D721Med (cell line): ENCODE results near the gene APOBEC4.
"Not testable (repeated sequence)": the region's sequence is repeated elsewhere in the genome, so short reads cannot be mapped to it uniquely, and the experiment has no call there.

ENCODE experiments used
- DNase-seq: peaks from one replicate; pipeline ENCODE4 v3.0.0; 2011; ENCODE audit warnings: low spot score; ENCODE audit not compliant: insufficient read length
- FAIRE-seq: peaks from 2 replicates; lab custom pipeline; 2011; peaks lifted over from hg19 to GRCh38; lab: Jason Lieb, UNC
- CTCF ChIP-seq: IDR thresholded peaks from 2 replicates; pipeline ENCODE4 v1.5.1; 2012; ENCODE audit warnings: mild to moderate bottlenecking, control low read depth; ENCODE audit not compliant: insufficient read depth; ENCODE audit errors: missing control alignments

The APOBEC4 gene

DNA sequence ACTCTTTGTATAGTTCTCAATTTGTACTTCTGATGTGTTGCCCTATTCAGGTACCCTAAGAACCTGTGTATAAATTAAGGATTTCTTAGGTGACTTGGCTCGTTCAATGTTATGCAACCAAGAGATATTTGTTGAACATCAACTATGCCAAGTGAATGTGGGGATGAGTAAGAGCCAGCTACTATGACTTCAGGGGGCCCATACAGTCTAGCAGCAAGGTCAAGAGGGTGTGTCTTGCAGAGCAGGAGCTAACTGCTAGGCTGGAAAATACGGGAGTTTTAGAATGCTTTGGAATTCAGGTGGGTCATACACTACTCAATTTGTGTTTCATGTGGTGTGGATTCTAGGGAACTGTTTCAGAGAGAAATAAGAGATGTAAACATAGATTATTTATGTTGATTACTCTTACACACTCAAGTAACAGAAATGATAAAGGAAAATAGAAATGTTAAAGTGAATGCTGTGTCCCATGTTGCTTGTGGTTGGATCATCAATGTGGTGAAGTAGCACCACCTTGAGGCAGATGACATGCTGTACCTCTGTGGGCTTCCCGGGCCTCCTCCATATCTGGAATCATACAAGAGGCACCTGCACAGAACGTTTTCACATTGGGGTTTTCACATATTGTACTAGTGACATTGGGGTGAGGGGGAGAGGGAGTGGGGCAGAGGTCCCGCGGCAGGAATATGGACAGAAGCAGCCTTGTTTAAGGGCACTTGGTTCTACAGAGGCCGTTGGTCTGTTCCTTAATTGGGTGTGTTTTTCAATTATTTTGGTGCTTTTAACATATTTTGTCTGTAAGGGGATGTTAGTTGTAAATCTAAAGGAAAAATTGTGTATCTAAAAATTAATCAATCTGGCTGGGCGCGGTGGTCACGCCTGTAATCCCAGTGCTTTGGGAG lies 30.0 kb downstream of the APOBEC4 start:
- FAIRE-seq (peak; percentile 97), DNase-seq (peak; percentile 29)
- peak; percentile 92 for TF ChIP-seq CTCF

DNA sequence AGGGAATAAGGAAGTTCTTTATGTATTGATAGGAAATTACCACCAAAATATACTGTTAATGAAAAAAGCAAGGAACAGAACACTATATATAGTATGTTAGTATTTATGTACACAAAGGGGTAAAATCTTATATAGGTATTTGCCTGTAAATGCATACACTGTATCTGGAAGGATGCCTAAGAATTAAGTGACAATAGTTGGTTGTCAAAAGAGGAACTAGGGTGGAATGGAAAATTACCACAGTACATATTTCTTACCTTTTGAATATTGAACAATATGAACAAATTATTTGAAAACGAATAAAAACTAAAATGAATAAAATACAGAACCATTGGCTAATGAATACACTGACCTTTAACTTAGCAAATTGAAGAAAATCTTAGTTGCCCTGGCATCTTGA lies 31.1 kb downstream of the APOBEC4 start:
- no peak for DNase-seq
- no peak for TF ChIP-seq CTCF
- FAIRE-seq = no peak

- TF ChIP-seq CTCF = no peak
- no peak for FAIRE-seq
- no peak for DNase-seq
These were observed 32.8 kb downstream of the APOBEC4 start for GRCh38 chr1:183620311-183620710.

- TF ChIP-seq CTCF = no peak
- DNase-seq (no peak), FAIRE-seq (no peak)
These were observed 33.3 kb downstream of the APOBEC4 start for GRCh38 chr1:183619781-183620180.

- FAIRE-seq, DNase-seq: not testable (repeated sequence)
These were observed 34.9 kb downstream of the APOBEC4 start for GRCh38 chr1:183618202-183618601.

- not testable (repeated sequence) for DNase-seq, FAIRE-seq
These were observed 40.1 kb downstream of the APOBEC4 start for GRCh38 chr1:183612975-183613374.

- no peak for TF ChIP-seq CTCF
- no peak for FAIRE-seq
- DNase-seq = no peak
These were observed 40.7 kb downstream of the APOBEC4 start for GRCh38 chr1:183612407-183612806.

DNA sequence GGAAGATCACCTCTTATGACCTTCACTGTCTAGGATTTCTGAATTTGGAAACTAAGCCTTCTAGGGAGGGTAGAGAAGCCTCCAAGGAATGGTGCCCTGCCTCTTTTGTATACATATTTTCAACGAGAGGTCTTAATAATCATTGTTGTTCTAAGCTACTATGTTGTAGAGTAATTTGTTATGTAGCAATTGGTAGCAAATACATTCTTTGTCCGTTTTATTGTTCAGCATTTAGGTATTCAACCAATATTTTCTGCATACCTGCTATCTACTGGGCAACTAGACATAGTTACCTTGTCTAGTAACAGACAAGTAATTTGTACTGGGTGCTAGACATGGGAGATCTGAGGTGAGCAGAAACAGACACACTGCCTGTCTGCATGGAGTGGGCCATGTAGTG lies 42.1 kb downstream of the APOBEC4 start:
- no peak for DNase-seq
- no peak for TF ChIP-seq CTCF
- no peak for FAIRE-seq
